HUES6 (cell line): Measurements from ENCODE around the gene WFDC12.

Experiments used
- H3K27ac ChIP-seq: 2 replicates; pipeline ENCODE4 v1.7.0; 2013; ENCODE audit warnings: low read depth, mild to moderate bottlenecking, low read length, inconsistent platforms
- H3K27me3 ChIP-seq: 2 replicates; pipeline ENCODE4 v1.6.1; 2013; ENCODE audit warnings: low read length; ENCODE audit not compliant: control insufficient read depth, insufficient read depth
- H3K36me3 ChIP-seq: 2 replicates; pipeline ENCODE4 v1.6.1; 2013; ENCODE audit warnings: low read length; ENCODE audit not compliant: control insufficient read depth, insufficient read depth
- H3K4me1 ChIP-seq: 2 replicates; pipeline ENCODE4 v1.6.1; 2013; ENCODE audit warnings: low read length; ENCODE audit not compliant: control insufficient read depth, insufficient read depth
- H3K4me3 ChIP-seq: 2 replicates; pipeline ENCODE4 v1.5.1; 2013; ENCODE audit warnings: low read depth, low read length
- H3K9ac ChIP-seq: one replicate; pipeline ENCODE4 v1.6.1; 2013; ENCODE audit warnings: mild to moderate bottlenecking, low read length
- H3K9me3 ChIP-seq: 2 replicates; pipeline ENCODE4 v1.6.1; 2013; ENCODE audit warnings: low read depth, low read length; ENCODE audit not compliant: control insufficient read depth, insufficient read depth

Gene WFDC12

DNA sequence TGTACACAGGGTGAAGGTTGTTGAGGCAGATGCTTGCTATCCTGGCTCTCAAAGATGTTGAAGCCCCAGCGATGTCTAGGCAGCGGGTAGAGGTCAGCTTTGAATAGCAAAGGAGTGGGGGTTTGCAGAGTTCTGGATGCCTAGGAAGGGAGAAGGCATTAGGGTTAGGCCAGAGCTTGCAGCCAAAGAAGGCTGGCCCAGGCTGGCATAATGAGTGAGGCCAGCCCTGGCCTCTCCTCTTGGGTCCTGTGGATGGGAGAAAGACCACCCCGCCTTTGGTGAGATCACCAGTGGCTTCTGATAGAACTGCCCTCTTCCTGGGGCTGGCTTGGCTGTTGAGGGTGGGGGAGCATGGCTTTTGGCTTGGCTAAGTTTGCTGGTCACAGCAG, 8.9 kb downstream of the WFDC12 start:
- Histone ChIP-seq H3K9ac (no peak overlapping the region), H3K36me3 (no peaks in the 10 kb centered on the region), H3K9me3 (no peaks in the 10 kb centered on the region), H3K4me3 (no peak overlapping the region), H3K4me1 (no peaks in the 10 kb centered on the region), H3K27me3 (no peaks in the 10 kb centered on the region), H3K27ac (no peak overlapping the region)

GRCh38 chr20:45114465-45115385, 9.5 kb downstream of the WFDC12 start, which contains the start of gene WFDC5:
Gene WFDC5 (minus strand): TSS chr20:45115174. CDS start chr20:45115083, 91 bp downstream.
- no peaks in the 10 kb centered on the region for H3K27me3 ChIP-seq
- H3K36me3 ChIP-seq = no peaks in the 10 kb centered on the region

DNA sequence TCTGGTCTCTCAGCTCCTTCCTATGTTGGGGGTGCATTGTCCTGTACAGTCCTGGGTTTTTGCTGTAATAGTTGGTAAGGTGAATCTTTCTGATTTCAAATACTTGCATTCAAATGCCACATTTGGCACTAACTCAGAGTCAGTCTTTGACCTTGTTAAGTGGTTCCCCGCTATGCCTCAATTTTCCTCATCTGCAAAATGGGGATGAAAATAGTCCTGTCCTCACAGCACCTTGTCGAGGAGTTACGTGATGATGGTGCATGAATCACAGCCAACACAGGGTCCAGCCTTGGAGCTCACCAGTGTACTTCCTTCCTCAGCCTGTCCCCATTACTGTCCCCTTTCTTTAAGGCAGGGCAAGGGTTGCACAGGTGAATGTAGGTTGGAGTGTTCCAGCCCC, 10.4 kb downstream of the WFDC12 start:
- Histone ChIP-seq H3K27me3 (no peaks in the 10 kb centered on the region), H3K27ac (no peak overlapping the region), H3K9ac (no peak overlapping the region), H3K4me3 (no peak overlapping the region), H3K9me3 (no peaks in the 10 kb centered on the region), H3K36me3 (no peaks in the 10 kb centered on the region), H3K4me1 (no peaks in the 10 kb centered on the region)

More at GRCh38 chr20:45114465-45115385, 9.5 kb downstream of the WFDC12 start, which contains the start of gene WFDC5:
- Histone ChIP-seq H3K4me3 (no peak within 1 kb of the TSS), H3K9me3 (no peaks in the 10 kb centered on the region), H3K27ac (no peak within 1 kb of the TSS), H3K4me1 (no peaks in the 10 kb centered on the region), H3K9ac (no peak within 1 kb of the TSS)

DNA sequence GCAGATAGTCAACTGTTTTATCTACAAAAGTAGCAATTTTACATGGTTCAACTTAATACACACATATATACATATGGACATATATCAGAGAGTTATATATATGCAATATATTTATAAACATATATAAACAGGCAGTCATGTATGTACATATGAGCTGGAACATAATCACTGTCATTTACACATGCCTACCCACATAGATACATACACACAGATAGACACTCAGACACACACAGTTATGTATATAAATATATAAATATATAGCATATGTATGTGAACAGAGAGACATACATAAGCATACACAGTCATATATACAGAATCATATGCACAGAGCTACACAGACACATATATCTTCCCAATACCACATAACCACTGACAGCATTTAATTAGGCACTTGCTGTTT, 11.5 kb downstream of the WFDC12 start:
- no peak overlapping the region for H3K27ac ChIP-seq
- no peak overlapping the region for H3K9ac ChIP-seq
- H3K9me3 ChIP-seq = no peaks in the 10 kb centered on the region
- H3K27me3 ChIP-seq = no peaks in the 10 kb centered on the region
- H3K4me3 ChIP-seq = no peak overlapping the region
- H3K36me3 ChIP-seq = no peaks in the 10 kb centered on the region
- H3K4me1 ChIP-seq = no peaks in the 10 kb centered on the region

DNA sequence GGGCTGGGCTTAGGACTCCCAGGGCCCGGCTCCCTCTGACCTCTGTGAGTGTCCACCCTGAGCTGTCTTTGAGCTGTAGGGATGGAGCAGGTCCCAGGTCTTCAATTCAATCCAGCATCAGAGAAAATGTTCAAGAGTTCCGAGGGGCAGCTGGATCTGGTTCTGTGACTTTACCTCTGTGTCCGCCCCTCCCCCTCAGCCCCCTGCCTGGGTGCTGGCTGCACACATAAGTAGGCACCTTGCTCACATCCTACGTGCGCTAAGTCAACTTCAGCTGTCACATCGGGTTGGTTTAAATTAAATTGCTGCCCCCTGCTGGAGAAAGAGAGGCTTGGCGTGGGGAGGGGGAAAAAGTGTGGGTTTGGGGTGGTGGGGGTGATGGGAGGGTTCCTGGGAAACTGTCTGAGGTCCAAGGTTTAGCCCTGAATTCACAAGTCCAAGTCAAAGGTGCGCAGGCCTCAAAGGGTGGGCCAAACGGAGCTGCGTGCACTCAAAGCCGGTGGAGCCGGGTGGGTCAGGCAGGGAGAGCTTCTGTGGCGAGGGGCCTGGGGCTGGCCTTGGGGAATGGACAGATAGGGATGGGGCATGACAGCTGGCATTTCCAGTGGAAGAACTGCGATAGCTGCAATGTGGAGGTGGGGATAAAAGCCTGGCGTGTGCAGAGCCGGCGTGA, 12.3 kb downstream of the WFDC12 start:
- Histone ChIP-seq H3K27ac (no peak overlapping the region), H3K9ac (no peak overlapping the region), H3K4me3 (no peak overlapping the region), H3K36me3 (no peaks in the 10 kb centered on the region), H3K9me3 (no peaks in the 10 kb centered on the region), H3K27me3 (no peaks in the 10 kb centered on the region), H3K4me1 (no peaks in the 10 kb centered on the region)

DNA sequence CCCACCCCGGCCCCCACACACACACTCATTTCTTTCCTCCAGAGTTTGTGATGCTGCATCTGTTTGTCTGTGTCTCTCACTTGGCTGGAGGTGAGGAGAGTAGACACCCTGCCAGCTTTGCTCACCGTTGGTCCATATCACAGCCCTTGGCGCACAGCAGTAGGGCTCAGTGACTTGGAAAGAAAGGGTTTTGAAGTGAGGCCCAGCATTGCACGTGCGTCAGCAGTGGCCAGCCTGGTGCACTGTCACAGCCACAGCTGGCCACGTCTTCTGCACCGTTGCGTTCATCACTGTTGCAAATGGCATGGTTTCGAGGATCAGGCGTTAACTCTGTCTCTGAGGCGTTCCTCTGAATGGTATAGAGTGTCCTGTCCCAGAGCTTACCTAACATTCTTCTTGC, 13.0 kb downstream of the WFDC12 start:
- H3K27me3 ChIP-seq = no peaks in the 10 kb centered on the region
- H3K4me3 ChIP-seq = no peak overlapping the region
- H3K9ac ChIP-seq = no peak overlapping the region
- no peaks in the 10 kb centered on the region for H3K36me3 ChIP-seq
- H3K9me3 ChIP-seq = no peaks in the 10 kb centered on the region
- H3K27ac ChIP-seq = no peak overlapping the region
- no peaks in the 10 kb centered on the region for H3K4me1 ChIP-seq

DNA sequence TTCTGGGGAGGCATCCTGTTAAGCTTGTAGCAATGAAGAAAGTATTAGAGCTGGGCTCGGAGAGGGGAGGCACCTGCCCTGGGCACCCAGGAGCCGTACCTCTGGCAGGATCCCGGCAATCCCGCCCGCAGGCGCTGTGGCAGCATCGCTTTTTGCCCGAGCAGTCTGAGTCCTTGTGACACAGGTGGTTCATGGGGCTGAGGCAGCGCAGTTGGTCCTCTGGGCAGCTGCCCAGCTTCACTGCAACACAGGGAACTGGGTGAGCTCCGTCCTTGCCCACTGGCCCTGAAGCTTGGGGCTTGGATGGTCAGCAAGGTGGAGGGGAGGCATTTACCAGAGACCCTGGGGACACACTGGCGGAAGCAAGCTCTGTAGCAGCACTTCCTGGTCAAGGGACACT, 14.0 kb downstream of the WFDC12 start:
- H3K36me3 ChIP-seq = no peaks in the 10 kb centered on the region
- H3K9ac ChIP-seq = no peak overlapping the region
- no peak overlapping the region for H3K27ac ChIP-seq
- no peak overlapping the region for H3K4me3 ChIP-seq
- H3K27me3 ChIP-seq = no peaks in the 10 kb centered on the region
- no peaks in the 10 kb centered on the region for H3K4me1 ChIP-seq
- no peaks in the 10 kb centered on the region for H3K9me3 ChIP-seq

GRCh38 chr20:45109634-45110033, 14.6 kb downstream of the WFDC12 start:
- no peaks in the 10 kb centered on the region for H3K36me3 ChIP-seq
- no peak overlapping the region for H3K27ac ChIP-seq
- H3K27me3 ChIP-seq = no peaks in the 10 kb centered on the region
- no peaks in the 10 kb centered on the region for H3K4me1 ChIP-seq
- no peak overlapping the region for H3K4me3 ChIP-seq
- H3K9me3 ChIP-seq = no peaks in the 10 kb centered on the region
- H3K9ac ChIP-seq = no peak overlapping the region

- Histone ChIP-seq H3K27ac (no peak overlapping the region), H3K9ac (no peak overlapping the region), H3K36me3 (no peaks in the 10 kb centered on the region), H3K4me3 (no peak overlapping the region), H3K9me3 (no peaks in the 10 kb centered on the region), H3K4me1 (peaks cover 5% of the 10 kb centered on the region), H3K27me3 (peaks cover 13% of the 10 kb centered on the region)
These were observed 18.9 kb downstream of the WFDC12 start for GRCh38 chr20:45105317-45105716.

GRCh38 chr20:45104786-45105185, 19.5 kb downstream of the WFDC12 start:
- no peak overlapping the region for H3K9ac ChIP-seq
- H3K4me3 ChIP-seq = no peak overlapping the region
- peaks cover 5% of the 10 kb centered on the region for H3K4me1 ChIP-seq
- H3K36me3 ChIP-seq = no peaks in the 10 kb centered on the region
- no peaks in the 10 kb centered on the region for H3K9me3 ChIP-seq
- peaks cover 18% of the 10 kb centered on the region for H3K27me3 ChIP-seq
- H3K27ac ChIP-seq = no peak overlapping the region

DNA sequence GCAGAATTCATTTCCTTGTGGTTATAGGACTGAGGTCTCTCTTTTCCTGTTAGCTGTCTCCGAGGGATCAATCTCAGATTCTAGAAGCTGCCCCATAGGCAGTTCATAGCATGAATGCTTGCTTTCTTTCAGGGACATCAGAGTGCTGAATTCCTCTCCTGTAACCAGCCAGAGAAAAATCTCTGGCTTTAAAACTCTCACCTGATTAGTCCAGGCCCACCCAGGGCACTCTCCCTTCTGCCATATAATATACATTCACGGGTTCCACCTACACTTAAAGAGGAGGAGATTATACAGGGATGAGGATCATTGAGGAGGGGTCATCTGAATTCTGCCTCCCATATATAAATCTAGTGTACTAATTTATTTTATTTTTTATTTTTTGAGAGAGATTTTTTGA, 21.2 kb downstream of the WFDC12 start:
- Histone ChIP-seq H3K4me3 (no peak overlapping the region), H3K36me3 (no peaks in the 10 kb centered on the region), H3K27me3 (peaks cover 34% of the 10 kb centered on the region), H3K9me3 (no peaks in the 10 kb centered on the region), H3K9ac (no peak overlapping the region), H3K4me1 (peaks cover 8% of the 10 kb centered on the region), H3K27ac (no peak overlapping the region)
